BE2C (cell line): ENCODE results near the gene SMAD5.
A peak's percentile ranks its signal among the peaks of the same experiment; 100 is the strongest.

Experiments used
- DNase-seq: peaks from one replicate; pipeline ENCODE4 v3.0.0-alpha.2; 2020
- H3K27me3 ChIP-seq: fragments of 250-450 bp; sonication (Bioruptor Pico); 2 replicates; pipeline ENCODE4 v1.5.1; 2020; ENCODE audit warnings: mild to moderate bottlenecking
- H3K36me3 ChIP-seq: fragments of 250-450 bp; sonication (Bioruptor Pico); 2 replicates; pipeline ENCODE4 v1.5.1; 2020; ENCODE audit warnings: mild to moderate bottlenecking
- H3K4me1 ChIP-seq: fragments of 250-450 bp; sonication (Bioruptor Pico); 2 replicates; pipeline ENCODE4 v1.5.1; 2020
- H3K4me3 ChIP-seq: 2 replicates; pipeline ENCODE4 v1.5.1; 2011; ENCODE audit warnings: low read depth, low read length
- H3K9me3 ChIP-seq: fragments of 250-450 bp; sonication (Bioruptor Pico); 2 replicates; pipeline ENCODE4 v1.5.1; 2020
- CTCF ChIP-seq: IDR thresholded peaks from 2 replicates; pipeline ENCODE4 v1.5.1; 2012; ENCODE audit warnings: mild to moderate bottlenecking, low read depth, low read length

The SMAD5 gene

GRCh38 chr5:136123236-136123768, 9.3 kb upstream of the SMAD5 start:
- Histone ChIP-seq H3K9me3 (no peaks in the 10 kb centered on the region), H3K36me3 (no peaks in the 10 kb centered on the region), H3K4me3 (no peak overlapping the region), H3K27me3 (peaks cover 17% of the 10 kb centered on the region), H3K4me1 (no peaks in the 10 kb centered on the region)
- DNase-seq = no peak
- TF ChIP-seq CTCF = no peak

DNA sequence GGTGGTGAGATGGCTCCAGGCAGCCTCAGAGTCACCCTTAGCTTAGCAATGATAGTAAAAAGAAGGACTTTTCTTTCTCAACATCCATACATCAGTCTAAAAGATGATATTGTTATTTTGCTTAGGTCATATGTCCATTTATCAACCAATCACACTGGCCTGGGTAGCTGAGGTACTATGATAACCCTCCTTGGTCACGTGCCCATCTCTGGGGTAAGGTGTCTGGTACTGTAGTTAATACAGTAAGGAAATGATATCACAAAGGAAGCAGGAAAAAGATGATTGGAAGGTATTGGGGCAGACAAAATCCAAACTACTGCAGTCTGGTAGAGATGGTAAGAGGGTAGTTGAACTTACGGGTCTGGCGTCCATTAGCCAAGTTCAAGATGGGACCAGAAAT, 5.1 kb upstream of the SMAD5 start:
- H3K36me3 ChIP-seq = no peaks in the 10 kb centered on the region
- H3K27me3 ChIP-seq = peaks cover 17% of the 10 kb centered on the region
- no peaks in the 10 kb centered on the region for H3K4me1 ChIP-seq
- no peak overlapping the region for H3K4me3 ChIP-seq
- TF ChIP-seq CTCF = no peak
- no peak for DNase-seq
- H3K9me3 ChIP-seq = no peaks in the 10 kb centered on the region

DNA sequence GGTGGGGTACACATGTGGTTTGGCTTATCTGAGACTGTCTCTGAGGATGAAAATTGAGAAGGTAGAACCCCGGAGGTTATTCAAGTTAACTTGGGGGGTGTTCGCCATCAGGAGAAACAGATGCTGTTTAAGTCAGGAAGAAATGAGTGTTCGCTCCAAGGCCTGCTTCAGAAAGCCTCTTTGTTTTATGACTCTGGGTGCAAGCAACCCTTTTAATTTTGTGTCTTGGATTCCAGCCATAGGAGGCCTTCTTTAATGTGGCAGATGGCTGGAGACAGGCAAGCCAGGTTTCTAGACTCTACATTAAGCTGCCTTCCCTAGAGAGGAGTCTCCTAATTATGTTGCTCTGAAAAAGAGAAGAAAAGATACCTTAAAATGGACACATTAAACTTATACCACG, 4.2 kb upstream of the SMAD5 start:
- no peak overlapping the region for H3K4me3 ChIP-seq
- no peak for TF ChIP-seq CTCF
- no peaks in the 10 kb centered on the region for H3K4me1 ChIP-seq
- DNase-seq = no peak
- peaks cover 17% of the 10 kb centered on the region for H3K27me3 ChIP-seq
- H3K9me3 ChIP-seq = no peaks in the 10 kb centered on the region
- H3K36me3 ChIP-seq = no peaks in the 10 kb centered on the region

DNA sequence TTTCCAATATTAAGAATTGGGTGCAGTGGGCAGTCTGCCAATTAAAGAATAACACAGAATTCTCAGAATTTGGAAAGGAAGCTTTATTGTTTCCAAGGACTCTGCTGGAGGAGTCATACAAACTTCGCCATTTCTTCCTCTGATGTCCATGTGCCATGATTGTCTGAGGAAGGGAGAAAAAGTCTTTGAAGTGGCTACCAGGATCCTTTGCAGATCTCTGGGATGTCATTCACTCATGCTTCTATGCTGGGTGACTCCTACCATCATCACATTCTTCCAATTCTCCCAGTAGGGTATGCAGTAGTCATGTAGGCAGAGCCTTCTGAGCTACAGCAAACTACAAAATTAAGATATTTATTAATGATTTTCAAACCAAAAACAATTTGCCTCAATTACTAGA, 3.2 kb upstream of the SMAD5 start:
- Histone ChIP-seq H3K36me3 (no peaks in the 10 kb centered on the region), H3K27me3 (peaks cover 14% of the 10 kb centered on the region), H3K4me1 (no peaks in the 10 kb centered on the region), H3K9me3 (no peaks in the 10 kb centered on the region), H3K4me3 (no peak overlapping the region)
- DNase-seq = no peak
- no peak for TF ChIP-seq CTCF

DNA sequence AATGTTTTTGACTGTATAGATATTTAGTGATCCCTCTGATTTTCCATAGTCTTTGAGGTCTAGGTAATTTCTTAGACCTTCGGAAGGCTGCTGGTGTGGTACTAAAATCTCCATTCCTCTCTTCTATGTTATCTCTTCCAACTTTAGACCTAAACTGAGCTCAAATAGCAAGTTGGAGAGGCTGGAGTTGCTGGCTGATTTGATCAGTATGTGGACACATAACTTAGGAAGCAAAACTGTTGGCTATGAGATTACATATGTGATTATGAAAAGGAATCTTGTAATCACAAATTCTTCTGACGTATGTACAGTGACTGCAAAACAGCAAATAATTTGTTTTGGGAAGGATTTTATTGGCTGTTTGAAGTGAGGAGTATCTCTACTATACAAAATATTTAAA, 2.1 kb upstream of the SMAD5 start:
- Histone ChIP-seq H3K9me3 (no peaks in the 10 kb centered on the region), H3K27me3 (peaks cover 6% of the 10 kb centered on the region)

DNA sequence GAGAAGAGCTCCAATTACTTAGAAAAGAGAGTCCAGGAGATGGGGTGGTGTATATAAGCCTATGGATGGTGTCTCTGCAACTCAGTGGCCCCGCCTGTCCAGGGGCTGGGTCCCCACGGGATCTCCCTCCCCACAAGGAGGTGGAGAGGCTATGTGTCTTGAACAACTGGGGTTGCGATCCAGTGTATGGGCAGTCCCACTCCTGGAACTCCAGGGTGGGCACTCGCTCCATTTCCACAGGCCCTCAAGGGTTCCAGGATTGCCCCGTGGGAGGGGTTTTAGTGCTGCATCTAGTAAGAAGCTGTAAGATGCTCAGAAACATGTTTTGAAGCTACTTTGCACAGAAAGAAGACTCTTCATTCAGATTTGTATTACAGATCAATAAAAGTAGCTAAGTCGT, 558 bp upstream of the SMAD5 start:
- peak overlapping the region; percentile 88 for H3K4me3 ChIP-seq
- TF ChIP-seq CTCF = no peak
- no peaks in the 10 kb centered on the region for H3K4me1 ChIP-seq
- DNase-seq = peak; percentile 35
- no peaks in the 10 kb centered on the region for H3K36me3 ChIP-seq
- no peaks in the 10 kb centered on the region for H3K9me3 ChIP-seq
- H3K27me3 ChIP-seq = no peaks in the 10 kb centered on the region; the same call in 1 of the 2 replicates

More for the DNA sequence above, 2.1 kb upstream of the SMAD5 start:
- no peak for TF ChIP-seq CTCF
- DNase-seq = no peak
- Histone ChIP-seq H3K4me1 (no peaks in the 10 kb centered on the region), H3K36me3 (no peaks in the 10 kb centered on the region), H3K4me3 (no peak overlapping the region)
